ENCODE measurements around the gene OPN4. TPM values are rescaled to one million over a fixed set of nuclear protein-coding genes. Genes with fewer than 3 reads are reported as not detected.

OPN4 gene
- total and polyA plus RNA-seq, 9 of the 15 experiments (the other 6 are each of a cell fraction or from before 2014, with no cell fraction given): not detected

GRCh38 chr10:86678999-86679792 lies 24.8 kb downstream of the OPN4 start (continued):
- TF ChIP-seq USF1 (CRISPR knock-in tag; IDR thresholded peaks at IDR 0.05): peak; percentile 58
- TF ChIP-seq, protein P1, sequence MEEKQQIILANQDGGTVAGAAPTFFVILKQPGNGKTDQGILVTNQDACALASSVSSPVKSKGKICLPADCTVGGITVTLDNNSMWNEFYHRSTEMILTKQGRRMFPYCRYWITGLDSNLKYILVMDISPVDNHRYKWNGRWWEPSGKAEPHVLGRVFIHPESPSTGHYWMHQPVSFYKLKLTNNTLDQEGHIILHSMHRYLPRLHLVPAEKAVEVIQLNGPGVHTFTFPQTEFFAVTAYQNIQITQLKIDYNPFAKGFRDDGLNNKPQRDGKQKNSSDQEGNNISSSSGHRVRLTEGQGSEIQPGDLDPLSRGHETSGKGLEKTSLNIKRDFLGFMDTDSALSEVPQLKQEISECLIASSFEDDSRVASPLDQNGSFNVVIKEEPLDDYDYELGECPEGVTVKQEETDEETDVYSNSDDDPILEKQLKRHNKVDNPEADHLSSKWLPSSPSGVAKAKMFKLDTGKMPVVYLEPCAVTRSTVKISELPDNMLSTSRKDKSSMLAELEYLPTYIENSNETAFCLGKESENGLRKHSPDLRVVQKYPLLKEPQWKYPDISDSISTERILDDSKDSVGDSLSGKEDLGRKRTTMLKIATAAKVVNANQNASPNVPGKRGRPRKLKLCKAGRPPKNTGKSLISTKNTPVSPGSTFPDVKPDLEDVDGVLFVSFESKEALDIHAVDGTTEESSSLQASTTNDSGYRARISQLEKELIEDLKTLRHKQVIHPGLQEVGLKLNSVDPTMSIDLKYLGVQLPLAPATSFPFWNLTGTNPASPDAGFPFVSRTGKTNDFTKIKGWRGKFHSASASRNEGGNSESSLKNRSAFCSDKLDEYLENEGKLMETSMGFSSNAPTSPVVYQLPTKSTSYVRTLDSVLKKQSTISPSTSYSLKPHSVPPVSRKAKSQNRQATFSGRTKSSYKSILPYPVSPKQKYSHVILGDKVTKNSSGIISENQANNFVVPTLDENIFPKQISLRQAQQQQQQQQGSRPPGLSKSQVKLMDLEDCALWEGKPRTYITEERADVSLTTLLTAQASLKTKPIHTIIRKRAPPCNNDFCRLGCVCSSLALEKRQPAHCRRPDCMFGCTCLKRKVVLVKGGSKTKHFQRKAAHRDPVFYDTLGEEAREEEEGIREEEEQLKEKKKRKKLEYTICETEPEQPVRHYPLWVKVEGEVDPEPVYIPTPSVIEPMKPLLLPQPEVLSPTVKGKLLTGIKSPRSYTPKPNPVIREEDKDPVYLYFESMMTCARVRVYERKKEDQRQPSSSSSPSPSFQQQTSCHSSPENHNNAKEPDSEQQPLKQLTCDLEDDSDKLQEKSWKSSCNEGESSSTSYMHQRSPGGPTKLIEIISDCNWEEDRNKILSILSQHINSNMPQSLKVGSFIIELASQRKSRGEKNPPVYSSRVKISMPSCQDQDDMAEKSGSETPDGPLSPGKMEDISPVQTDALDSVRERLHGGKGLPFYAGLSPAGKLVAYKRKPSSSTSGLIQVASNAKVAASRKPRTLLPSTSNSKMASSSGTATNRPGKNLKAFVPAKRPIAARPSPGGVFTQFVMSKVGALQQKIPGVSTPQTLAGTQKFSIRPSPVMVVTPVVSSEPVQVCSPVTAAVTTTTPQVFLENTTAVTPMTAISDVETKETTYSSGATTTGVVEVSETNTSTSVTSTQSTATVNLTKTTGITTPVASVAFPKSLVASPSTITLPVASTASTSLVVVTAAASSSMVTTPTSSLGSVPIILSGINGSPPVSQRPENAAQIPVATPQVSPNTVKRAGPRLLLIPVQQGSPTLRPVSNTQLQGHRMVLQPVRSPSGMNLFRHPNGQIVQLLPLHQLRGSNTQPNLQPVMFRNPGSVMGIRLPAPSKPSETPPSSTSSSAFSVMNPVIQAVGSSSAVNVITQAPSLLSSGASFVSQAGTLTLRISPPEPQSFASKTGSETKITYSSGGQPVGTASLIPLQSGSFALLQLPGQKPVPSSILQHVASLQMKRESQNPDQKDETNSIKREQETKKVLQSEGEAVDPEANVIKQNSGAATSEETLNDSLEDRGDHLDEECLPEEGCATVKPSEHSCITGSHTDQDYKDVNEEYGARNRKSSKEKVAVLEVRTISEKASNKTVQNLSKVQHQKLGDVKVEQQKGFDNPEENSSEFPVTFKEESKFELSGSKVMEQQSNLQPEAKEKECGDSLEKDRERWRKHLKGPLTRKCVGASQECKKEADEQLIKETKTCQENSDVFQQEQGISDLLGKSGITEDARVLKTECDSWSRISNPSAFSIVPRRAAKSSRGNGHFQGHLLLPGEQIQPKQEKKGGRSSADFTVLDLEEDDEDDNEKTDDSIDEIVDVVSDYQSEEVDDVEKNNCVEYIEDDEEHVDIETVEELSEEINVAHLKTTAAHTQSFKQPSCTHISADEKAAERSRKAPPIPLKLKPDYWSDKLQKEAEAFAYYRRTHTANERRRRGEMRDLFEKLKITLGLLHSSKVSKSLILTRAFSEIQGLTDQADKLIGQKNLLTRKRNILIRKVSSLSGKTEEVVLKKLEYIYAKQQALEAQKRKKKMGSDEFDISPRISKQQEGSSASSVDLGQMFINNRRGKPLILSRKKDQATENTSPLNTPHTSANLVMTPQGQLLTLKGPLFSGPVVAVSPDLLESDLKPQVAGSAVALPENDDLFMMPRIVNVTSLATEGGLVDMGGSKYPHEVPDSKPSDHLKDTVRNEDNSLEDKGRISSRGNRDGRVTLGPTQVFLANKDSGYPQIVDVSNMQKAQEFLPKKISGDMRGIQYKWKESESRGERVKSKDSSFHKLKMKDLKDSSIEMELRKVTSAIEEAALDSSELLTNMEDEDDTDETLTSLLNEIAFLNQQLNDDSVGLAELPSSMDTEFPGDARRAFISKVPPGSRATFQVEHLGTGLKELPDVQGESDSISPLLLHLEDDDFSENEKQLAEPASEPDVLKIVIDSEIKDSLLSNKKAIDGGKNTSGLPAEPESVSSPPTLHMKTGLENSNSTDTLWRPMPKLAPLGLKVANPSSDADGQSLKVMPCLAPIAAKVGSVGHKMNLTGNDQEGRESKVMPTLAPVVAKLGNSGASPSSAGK (IDR thresholded peaks at IDR 0.05): peak; percentile 79
- TF ChIP-seq ZNF282 (CRISPR knock-in tag; IDR thresholded peaks at IDR 0.05): no peak
- no peak for TF ChIP-seq ZNF584 (CRISPR knock-in tag; IDR thresholded peaks at IDR 0.05; ENCODE audit: low read depth)
- no peak for TF ChIP-seq MECOM (CRISPR knock-in tag; IDR thresholded peaks at IDR 0.05)
- TF ChIP-seq ZFX (CRISPR knock-in tag; IDR thresholded peaks at IDR 0.05): peak; percentile 20; the same call in 1 of the 2 replicates
- TF ChIP-seq, protein P2, sequence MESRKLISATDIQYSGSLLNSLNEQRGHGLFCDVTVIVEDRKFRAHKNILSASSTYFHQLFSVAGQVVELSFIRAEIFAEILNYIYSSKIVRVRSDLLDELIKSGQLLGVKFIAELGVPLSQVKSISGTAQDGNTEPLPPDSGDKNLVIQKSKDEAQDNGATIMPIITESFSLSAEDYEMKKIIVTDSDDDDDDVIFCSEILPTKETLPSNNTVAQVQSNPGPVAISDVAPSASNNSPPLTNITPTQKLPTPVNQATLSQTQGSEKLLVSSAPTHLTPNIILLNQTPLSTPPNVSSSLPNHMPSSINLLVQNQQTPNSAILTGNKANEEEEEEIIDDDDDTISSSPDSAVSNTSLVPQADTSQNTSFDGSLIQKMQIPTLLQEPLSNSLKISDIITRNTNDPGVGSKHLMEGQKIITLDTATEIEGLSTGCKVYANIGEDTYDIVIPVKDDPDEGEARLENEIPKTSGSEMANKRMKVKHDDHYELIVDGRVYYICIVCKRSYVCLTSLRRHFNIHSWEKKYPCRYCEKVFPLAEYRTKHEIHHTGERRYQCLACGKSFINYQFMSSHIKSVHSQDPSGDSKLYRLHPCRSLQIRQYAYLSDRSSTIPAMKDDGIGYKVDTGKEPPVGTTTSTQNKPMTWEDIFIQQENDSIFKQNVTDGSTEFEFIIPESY (CRISPR knock-in tag; IDR thresholded peaks at IDR 0.05): 0 out of 2 replicates have a peak, but pooled peaks have one; percentile 35
- TF ChIP-seq E2F6 (IDR thresholded peaks at IDR 0.05; ENCODE audit: borderline replicate concordance in 1 of 2, extremely low read depth in 1 of 2, insufficient read depth in 1 of 2, insufficient read length in 1 of 2, low read depth in 1 of 2, low read length in 1 of 2, poor library complexity in 1 of 2, severe bottlenecking in 1 of 2): peak; percentile 53 to 60
